HT1080 (cell line): ENCODE data around the gene SERPINA5. TPM values are rescaled to one million over a fixed set of nuclear protein-coding genes. Genes with fewer than 3 reads are reported as not detected.

Source experiments
- DNase-seq: peaks from one replicate; pipeline ENCODE4 v3.0.0-alpha.2; 2015; ENCODE audit warnings: low read depth
- polyA plus RNA-seq, 2 experiments: library from polyadenylated mRNA; depleted of rRNA; stranded (reverse); fragments of >200 nt; gene quantifications; 2 replicates each; pipeline ENCODE4 v1.2.3, GENCODE V29; 2015
- total RNA-seq: library from RNA; depleted of rRNA; stranded (reverse); fragments of >200 nt; shearing (Covaris generic); gene quantifications from 2 replicates; pipeline ENCODE4 v1.2.3, GENCODE V29; 2014; rRNA removed

The SERPINA5 gene
- not detected in 2 replicates for total RNA-seq
- 0.98 and 1.9 TPM in 2 replicates for polyA plus RNA-seq (2015; cell fraction: cytosol; rRNA removed)
- 1.4 and 1.7 TPM in 2 replicates for polyA plus RNA-seq (2015; cell fraction: nucleus; rRNA removed)

DNA sequence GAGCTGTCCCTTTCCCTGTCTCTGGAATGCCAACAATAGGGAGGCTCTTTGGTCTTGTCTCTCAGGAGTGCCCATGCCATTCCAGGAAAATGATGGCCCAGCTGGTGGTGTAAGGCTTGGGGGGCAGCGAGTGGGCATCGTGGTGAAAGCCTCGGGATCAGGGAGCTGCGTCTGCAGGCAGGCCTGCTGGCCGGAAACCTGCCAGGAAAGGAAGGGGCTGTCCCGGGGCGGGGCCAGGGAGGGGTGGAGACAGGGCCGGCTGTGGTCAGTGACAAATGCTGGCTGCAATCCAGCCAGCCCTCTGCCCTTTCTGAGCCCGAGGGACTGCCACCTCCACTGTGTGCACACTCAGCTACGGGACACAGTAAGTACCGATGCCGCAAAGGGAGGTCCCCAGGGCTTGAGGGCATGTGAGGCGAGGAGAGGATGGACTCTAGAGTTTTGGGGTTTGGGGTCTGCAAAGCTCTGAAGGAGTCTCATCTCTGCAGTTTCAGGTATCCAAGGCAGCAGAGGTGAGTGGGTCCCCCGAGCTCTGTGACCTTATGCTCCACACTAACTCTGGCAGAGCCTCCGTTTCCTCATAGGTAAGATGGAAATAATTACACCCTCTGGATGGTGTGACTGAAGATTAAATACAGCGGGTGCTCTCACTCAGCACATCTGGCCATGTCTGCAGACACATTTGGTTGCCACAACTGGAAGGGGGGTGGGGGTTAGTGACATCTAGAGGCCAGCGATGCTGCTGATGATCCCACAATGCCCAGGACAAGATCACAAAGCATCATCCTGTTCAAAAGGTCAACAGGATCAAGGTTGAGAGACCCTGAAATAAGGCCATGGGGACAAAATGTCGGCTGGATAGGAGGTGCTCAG lies at the start of gene SERPINA5:
SERPINA5 (plus strand) TSS at position 300 of the 873 bp plus-strand sequence. CDS start 5,937 bp downstream, outside the sequence.
- peak; percentile 25 for DNase-seq

- peak; percentile 43 for DNase-seq
Observed at GRCh38 chr14:94532447-94532846, 48.8 kb upstream of the SERPINA5 start.

DNA sequence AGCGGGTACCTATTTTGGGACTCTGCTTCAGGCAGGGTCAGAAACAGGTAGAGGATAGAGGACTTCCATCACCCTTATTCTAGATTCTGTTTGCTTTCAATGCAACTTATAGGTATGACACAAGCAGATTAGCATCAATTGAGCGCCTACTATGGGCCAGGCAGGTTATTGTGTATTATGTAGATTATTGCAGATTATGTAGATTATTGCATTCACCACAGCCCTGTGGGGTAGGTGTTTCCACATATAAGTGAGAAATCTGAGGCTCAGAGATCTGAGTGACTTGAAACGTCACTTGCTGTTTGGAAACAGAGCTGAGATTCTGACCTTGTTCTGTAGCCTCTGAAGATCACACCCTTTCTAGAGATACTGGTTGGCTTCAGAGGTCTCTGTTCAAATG lies 45.7 kb upstream of the SERPINA5 start:
- DNase-seq = no peak

GRCh38 chr14:94536836-94537235 lies 44.4 kb upstream of the SERPINA5 start:
- peak; percentile 45 for DNase-seq

DNA sequence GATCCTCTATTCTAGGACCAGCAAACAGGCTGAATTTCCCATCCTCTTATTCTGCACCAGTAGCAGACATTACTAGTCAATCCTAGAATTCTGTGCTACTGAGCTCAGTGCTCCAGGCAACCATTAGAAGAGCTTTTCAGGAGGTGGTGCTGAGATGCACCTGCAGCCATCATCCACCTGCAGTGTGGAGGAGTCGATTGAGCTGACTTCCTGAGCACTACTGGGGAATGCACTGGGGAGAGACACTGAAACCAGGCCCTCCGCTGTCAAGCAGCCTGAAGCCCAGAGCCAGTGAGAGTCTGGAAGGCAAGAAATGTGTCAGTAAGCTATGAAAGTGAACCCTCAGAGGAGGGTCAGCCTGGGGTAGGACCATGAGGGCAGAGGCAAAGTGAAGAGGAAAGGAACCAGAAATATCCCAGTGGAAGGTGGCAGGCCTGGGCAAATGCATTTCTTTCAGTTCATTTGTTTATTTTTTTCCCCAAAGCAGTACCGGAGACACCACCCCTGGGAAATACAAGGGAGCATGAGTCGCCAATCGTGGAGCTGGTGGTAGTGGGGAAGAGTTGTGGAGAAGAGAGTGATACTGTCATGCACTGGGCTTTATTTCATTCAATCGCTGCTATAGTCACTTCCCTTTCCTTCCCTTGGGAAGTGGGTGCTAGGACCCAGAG lies 43.0 kb upstream of the SERPINA5 start:
- no peak for DNase-seq

GRCh38 chr14:94539181-94539580 lies 42.0 kb upstream of the SERPINA5 start:
- no peak for DNase-seq

DNA sequence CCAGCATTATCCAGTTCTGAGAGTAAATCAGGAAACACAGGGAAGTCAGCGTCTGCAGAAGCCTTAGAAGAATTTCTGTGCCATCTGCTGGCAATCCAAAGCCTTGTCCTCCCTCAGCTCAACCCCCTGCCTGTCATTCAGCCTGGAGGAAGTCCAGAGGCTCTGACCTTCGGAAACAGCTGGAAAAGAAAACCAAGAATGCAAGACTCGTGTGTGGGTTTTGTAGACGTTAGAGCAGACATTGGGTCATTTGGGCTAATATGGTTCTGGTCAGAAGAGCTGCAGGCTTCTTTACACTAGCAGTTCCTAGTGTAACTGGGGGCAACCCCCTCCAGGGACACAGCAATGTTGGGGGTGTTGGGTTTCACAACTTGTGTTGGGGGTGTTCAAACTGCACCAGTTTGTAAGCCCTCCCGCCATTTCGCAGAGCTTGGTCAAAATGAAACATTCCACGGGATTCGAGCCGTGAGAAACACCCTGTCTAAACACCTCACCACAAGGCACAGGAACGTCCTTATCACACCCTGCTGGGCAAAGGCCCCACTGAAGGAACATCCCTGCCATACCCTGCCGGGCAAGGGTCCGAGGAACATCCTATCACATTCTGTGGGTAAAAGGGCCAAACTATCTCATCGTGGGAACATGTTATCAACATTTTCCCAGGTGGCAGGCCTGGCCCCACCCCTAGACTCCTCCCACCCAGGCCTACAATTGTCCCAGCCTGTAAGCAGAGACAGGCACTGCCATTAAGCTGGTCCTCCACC lies 41.0 kb upstream of the SERPINA5 start:
- DNase-seq = no peak

DNA sequence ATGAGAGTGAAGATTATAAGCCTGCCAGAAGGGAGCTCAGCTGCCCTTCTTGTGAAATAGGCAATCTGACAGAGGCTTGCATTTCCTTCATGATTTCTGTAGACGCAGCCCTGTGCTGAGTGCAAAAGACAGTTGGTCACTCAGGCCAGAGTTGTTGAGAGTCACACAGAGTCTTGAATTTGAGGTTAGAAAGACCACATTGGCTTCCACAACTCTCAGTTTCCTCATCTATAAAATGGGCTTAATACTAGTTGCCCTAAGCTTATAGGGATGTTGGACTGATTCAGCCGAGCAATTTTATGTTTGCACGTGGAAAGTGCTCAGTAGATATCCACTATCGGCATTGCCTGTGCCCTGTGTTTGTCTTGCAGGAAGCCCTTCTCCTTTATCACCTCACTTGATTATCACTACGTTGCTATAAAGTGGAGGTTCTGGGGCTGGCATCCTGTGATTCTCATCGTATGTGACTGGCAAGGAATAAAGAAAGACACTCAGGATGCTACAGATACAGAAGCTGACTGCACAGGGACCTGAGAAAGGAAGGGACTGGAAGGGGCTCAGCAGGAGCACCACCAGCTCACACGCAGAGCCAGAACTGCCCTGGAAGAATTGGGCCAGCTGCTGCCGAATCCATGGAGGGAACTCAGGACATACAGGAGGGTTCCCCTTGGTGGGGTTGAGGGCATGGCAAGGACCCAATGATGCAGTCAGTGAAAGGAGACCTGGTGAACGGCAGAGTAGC lies 39.8 kb upstream of the SERPINA5 start:
- no peak for DNase-seq

GRCh38 chr14:94542111-94542810 lies 39.0 kb upstream of the SERPINA5 start:
- DNase-seq = peak; percentile 77

DNA sequence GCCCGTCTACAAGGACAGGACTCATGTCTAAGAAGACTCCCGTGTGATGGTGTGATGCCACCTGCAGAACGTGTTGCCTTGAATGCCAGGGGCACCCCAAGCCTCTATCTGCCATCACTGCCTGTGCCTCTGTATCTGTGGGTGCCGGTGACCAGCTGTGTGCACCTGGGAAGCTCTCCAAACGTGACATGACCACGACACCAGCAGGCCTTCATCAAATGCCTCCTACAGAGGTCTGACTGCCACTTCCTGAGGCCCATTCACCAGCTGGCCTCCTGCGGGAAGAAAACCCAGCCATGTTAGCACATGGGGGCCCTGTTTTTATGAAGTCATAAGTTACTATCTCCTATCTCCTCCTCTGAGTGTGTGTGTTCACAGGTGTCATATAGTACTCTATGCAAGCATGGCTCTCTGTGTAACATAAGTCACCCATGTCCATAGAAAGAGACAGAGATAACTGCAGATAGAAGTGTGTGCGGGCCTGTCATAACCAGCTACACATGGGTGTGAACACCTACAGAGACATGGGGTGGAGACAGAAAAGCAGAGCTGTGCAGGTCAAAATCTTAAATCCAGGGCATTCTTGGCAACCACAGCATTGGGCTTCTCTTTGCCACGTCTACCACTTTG lies 38.3 kb upstream of the SERPINA5 start:
- no peak for DNase-seq

GRCh38 chr14:94543449-94544124 lies 37.6 kb upstream of the SERPINA5 start:
- DNase-seq = no peak

GRCh38 chr14:94544726-94545125 lies 36.5 kb upstream of the SERPINA5 start:
- DNase-seq = no peak

DNA sequence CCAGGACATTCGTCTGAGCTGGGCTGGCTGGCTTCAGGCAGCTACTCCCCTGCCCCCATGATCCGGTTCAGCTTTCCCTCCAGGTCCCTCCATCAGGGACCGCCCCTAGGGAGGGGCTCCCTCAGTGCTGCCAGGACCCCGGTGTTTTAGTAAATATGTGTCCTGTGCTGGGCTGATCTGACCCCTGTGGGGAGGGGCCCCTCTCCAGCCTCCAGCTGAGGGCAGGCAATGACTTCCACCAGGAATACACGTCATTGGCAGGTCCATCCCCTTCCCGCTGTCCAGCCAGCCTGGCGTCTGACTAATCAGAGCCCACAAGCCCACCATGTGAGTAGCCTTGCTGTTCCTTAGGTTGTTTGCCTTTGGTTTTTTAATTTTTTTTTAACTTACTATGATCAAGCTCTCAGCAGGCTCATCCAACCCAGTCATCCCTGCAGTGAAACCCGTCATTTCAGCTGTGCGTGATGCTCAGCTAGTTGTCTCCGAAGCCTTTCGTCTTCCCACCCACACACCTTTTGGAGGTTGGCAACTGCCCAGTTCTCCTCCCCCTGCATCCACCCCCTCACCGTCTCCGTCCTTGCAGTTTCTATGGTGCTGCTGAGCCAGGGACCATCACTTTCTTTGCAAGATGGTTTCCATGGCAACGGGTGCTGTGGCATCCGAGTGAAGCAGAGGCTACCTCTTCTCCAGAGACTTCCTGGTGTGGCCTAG lies 35.9 kb upstream of the SERPINA5 start:
- no peak for DNase-seq

GRCh38 chr14:94547151-94547680 lies 34.0 kb upstream of the SERPINA5 start:
- DNase-seq = no peak

- no peak for DNase-seq
Observed at GRCh38 chr14:94547726-94548125, 33.5 kb upstream of the SERPINA5 start.

DNA sequence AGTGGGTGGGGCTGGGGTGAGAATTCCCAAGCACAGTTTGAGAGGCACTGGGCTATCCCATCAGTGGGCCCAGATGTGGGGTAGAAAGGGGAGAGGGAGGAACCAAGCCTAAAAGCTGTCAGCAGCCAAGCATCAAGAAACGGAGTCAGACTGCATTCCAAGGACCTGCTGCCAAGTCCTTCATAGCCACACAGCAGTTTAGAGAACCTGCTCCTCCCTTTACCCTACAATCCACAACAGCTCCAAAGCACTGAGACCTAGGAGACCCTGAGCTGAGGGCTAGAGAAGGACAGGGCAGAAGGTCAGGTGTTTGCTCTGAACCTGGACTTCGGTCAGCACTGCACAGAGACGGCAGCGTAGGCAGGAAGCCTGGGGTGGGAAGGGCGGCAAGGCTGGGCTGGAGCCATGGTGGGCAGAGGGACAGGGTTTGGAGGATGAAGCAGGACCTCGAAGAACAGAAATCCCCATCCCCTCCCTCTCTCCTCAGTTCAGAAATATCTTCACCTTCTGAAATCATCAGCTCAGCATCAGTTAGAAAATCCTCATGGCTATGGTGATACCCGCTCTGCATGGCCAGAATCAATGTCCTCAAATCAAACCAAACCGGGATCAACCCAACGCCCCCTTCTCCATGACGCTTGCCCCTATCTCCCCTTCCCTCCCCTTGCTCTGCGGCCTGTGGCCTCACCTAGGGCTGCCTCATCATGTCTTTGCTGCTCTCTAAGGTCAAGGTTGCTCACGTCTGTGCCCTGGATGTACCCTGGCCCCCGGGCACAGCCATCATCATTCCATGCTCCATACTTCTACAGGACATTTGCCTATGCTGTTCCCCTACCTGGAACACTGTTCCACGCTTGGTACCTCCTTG lies 32.9 kb upstream of the SERPINA5 start:
- no peak for DNase-seq
